Left lung (tissue), 10 donors: Measurements from ENCODE around the gene LATS2. TPM values are rescaled to one million over a fixed set of nuclear protein-coding genes. Genes with fewer than 3 reads are reported as not detected.

Source experiments
- ATAC-seq: fragments of 200-7000 bp; cut with Tn5 transposase; one replicate; pipeline ENCODE4 v1.9.1; 2020; ENCODE audit warnings: moderate library complexity
- DNase-seq, 4 donors: peaks; one replicate each; pipeline ENCODE4 v3.0.0-alpha.2; 2013 to 2020
- H3K27ac ChIP-seq, 2 donors: fragments of 200-600 bp; sonication (generic) in 1 of 2; one replicate each; pipeline versions ENCODE4 v1.5.0 to v1.8.0; 2020 to 2021
- H3K27me3 ChIP-seq, 2 donors: fragments of 200-600 bp; sonication (generic) in 1 of 2; one replicate each; pipeline versions ENCODE4 v1.5.0 to v1.8.0; 2020 to 2021
- H3K36me3 ChIP-seq, 2 donors: fragments of 200-600 bp; sonication (generic) in 1 of 2; one replicate each; pipeline versions ENCODE4 v1.5.0 to v1.8.0; 2020 to 2021
- H3K4me1 ChIP-seq, 2 donors: fragments of 200-600 bp; one replicate each; pipeline ENCODE4 v1.8.0; 2021
- H3K4me3 ChIP-seq, 2 donors: fragments of 200-600 bp; sonication (generic) in 1 of 2; one replicate each; pipeline versions ENCODE4 v1.5.0 to v1.8.0; 2020 to 2021; ENCODE audit warnings: mild to moderate bottlenecking in 1 of 2
- H3K9me3 ChIP-seq, 2 donors: fragments of 200-600 bp; sonication (generic) in 1 of 2; one replicate each; pipeline versions ENCODE4 v1.5.0 to v1.8.0; 2020 to 2021
- CTCF ChIP-seq, 2 donors: fragments of 200-600 bp; sonication (generic) in 1 of 2; IDR thresholded peaks; one replicate each; pipeline versions ENCODE4 v1.5.0 to v1.8.0; 2021; ENCODE audit warnings: antibody characterized with exemption in 2 of 2
- intact Hi-C, 2 donors: fragments of 100-400 bp; cut with DNase I; formaldehyde crosslinking; loops; one replicate each; pipeline versions ENCODE4 v1.11.2 to v1.14.2; 2022
- polyA plus RNA-seq, 6 donors: library from polyadenylated mRNA; unstranded; fragments of 120-200 nt; gene quantifications; one replicate each; pipeline ENCODE4 v1.2.1, GENCODE V29; 2013; ENCODE audit not compliant: insufficient read length in 6 of 6
- total RNA-seq, 2 donors: library from RNA; stranded (reverse); fragmentation: NEBNext Ultra II Directional; extraction: Animal tissue kit (Norgen Biotek cat#: 25700); gene quantifications; one replicate each; pipeline ENCODE4 v1.2.1, GENCODE V29; 2021
- donor health status: DM: no; HTN: yes; CAD: no.
- donor health status: DM: no; HTN: no; CAD: no.

Gene LATS2
- total and polyA plus RNA-seq, 8 donors, result 13.2 to 31.9 (median 17.0) TPM

GRCh38 chr13:21048901-21049698 is 12.3 kb downstream of the LATS2 start:
- H3K4me3 ChIP-seq, result no peak overlapping the region
- no peaks in the 10 kb centered on the region for H3K36me3 ChIP-seq
- DNase-seq (no peak), ATAC-seq (no peak)
- intact Hi-C loops, result no loop called here
- H3K27me3 ChIP-seq, result no peaks in the 10 kb centered on the region
- H3K4me1 ChIP-seq, result peaks cover 0 to 82% of the 10 kb centered on the region in 2 donors
- no peak overlapping the region for H3K27ac ChIP-seq
- TF ChIP-seq CTCF (IDR thresholded peaks at IDR 0.05), result no peak
- no peaks in the 10 kb centered on the region for H3K9me3 ChIP-seq

GRCh38 chr13:21047591-21048282 is 13.6 kb downstream of the LATS2 start:
- Histone ChIP-seq H3K36me3 (no peaks in the 10 kb centered on the region), H3K27ac (no peak overlapping the region), H3K4me1 (peaks cover 0 to 68% of the 10 kb centered on the region in 2 donors), H3K9me3 (no peaks in the 10 kb centered on the region), H3K27me3 (no peaks in the 10 kb centered on the region), H3K4me3 (no peak overlapping the region)
- intact Hi-C loops, result no loop called here
- TF ChIP-seq CTCF (IDR thresholded peaks at IDR 0.05), result no peak
- ATAC-seq (peak; percentile 26), DNase-seq (no peak)

- H3K27ac ChIP-seq, result no peak overlapping the region
- TF ChIP-seq CTCF (IDR thresholded peaks at IDR 0.05), result no peak
- H3K36me3 ChIP-seq, result no peaks in the 10 kb centered on the region
- H3K4me3 ChIP-seq, result no peak overlapping the region
- DNase-seq (no peak), ATAC-seq (no peak)
- H3K4me1 ChIP-seq, result peaks cover 0 to 66% of the 10 kb centered on the region in 2 donors
- no peaks in the 10 kb centered on the region for H3K27me3 ChIP-seq
- intact Hi-C loops, result no loop called here
- no peaks in the 10 kb centered on the region for H3K9me3 ChIP-seq
Measured at GRCh38 chr13:21047087-21047486, 14.3 kb downstream of the LATS2 start.

- ATAC-seq, result no peak
Measured at GRCh38 chr13:21046203-21046602, 15.2 kb downstream of the LATS2 start.

More at GRCh38 chr13:21046203-21046602, 15.2 kb downstream of the LATS2 start:
- H3K4me1 ChIP-seq, result peaks cover 0 to 66% of the 10 kb centered on the region in 2 donors
- intact Hi-C loops, result no loop called here
- DNase-seq, result no peak
- H3K27ac ChIP-seq, result no peak overlapping the region
- H3K4me3 ChIP-seq, result no peak overlapping the region
- no peaks in the 10 kb centered on the region for H3K36me3 ChIP-seq
- no peaks in the 10 kb centered on the region for H3K27me3 ChIP-seq
- no peak for TF ChIP-seq CTCF (IDR thresholded peaks at IDR 0.05)
- H3K9me3 ChIP-seq, result no peaks in the 10 kb centered on the region
